ENCODE measurements around the gene WIZ. TPM values are rescaled to one million over a fixed set of nuclear protein-coding genes. Genes with fewer than 3 reads are reported as not detected.
A peak's percentile ranks its signal among the peaks of the same experiment; 100 is the strongest.

The WIZ gene
- total and polyA plus RNA-seq, 2 donors: 5.8 to 42.5 TPM

DNA sequence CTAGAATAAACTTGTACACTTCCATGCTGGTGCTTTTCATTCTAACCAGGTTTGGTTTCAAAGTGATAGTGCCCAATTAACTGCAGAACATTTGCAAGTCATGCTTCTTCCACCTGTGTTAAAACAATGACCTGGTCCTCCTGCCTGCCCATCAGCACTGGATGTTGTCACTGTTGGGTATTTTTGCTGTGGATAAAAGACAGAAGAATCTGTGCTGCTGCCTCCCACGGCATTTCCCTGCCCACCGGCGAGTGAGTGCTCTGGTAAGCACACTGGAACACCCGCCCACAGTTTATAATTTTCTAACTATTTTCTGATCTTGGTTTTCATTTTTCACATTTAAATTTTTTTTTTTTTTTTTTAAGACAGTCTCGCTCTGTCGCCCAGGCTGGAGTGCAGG, 67.9 kb downstream of the WIZ start:
- Histone ChIP-seq H3K27ac (ENCODE audit: low read depth) (no peak overlapping the region), H3K4me3 (ENCODE audit: low read depth, low read length) (no peak overlapping the region), H3K36me3 (ENCODE audit: insufficient read depth) (no peaks in the 10 kb centered on the region), H3K4me1 (ENCODE audit: insufficient read depth) (peaks cover 1% of the 10 kb centered on the region)
- WGBS: 87% methylated on average over 6 of the region's 6 CpGs
- DNase-seq (ENCODE audit: extremely low spot score): no peak

DNA sequence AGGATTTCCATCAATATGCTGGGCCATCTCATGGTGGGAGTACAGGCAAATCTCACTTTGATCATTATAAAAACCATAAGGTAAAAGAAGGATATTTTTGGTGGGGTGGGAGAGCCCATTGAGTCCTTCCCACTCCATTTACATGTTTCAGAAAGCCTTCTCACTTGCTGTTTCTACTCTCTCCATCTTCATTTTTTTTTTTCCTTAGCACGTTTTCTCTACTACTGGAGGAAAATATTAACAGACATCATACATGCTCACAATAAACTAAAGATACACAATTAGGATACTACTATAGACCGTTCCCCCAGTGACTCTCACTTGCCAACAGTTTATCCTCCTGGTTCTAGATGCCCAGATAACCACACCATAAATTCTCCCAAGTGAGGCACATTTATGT, 68.3 kb downstream of the WIZ start:
- no peak overlapping the region for H3K4me3 ChIP-seq (ENCODE audit: low read depth, low read length)
- no peak overlapping the region for H3K27ac ChIP-seq (ENCODE audit: low read depth)
- H3K36me3 ChIP-seq (ENCODE audit: insufficient read depth): no peaks in the 10 kb centered on the region
- peaks cover 1% of the 10 kb centered on the region for H3K4me1 ChIP-seq (ENCODE audit: insufficient read depth)
- 59% methylated on average over 2 of the region's 2 CpGs for WGBS
- no peak for DNase-seq (ENCODE audit: extremely low spot score)

DNA sequence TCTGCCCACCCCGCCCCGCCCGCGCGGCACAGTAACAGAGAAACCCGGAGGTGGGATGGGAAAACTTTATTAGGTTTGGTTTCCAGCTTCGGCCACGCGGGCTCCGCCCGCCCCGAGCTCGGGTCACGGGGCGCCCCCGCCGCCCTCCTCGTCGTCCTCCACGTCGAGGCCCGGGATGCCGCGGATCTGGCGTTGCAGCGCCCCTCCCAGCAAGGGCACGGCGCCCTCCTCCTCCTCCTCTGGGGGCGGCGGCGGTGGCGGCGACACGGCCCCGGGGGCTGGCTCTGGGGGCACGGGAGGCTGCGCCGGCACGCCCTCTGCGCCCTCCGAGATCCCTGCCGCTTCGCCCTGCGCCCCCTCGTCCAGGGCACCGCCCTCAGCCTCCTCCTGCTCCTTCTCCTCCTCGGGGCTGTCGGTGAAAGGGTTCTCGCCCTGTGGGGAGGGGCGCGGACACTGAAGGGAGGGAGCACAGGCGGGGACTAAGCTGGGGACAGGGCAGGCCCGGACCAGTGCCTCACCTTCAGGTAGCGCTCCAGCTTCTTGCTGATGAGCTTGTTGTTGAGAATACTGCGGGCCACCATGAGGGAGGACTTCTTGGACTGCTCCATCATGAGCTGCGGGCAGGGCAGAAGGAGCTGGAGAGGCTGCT, 69.6 kb downstream of the WIZ start:
- Histone ChIP-seq H3K27ac (ENCODE audit: low read depth) (peak overlapping the region; percentile 73), H3K36me3 (ENCODE audit: insufficient read depth) (no peaks in the 10 kb centered on the region), H3K4me1 (ENCODE audit: insufficient read depth) (peaks cover 1% of the 10 kb centered on the region), H3K4me3 (ENCODE audit: low read depth, low read length) (peak overlapping the region; percentile 66)
- peak; percentile 39 for DNase-seq (ENCODE audit: extremely low spot score)
- WGBS: 1% methylated on average over 56 of the region's 56 CpGs

DNA sequence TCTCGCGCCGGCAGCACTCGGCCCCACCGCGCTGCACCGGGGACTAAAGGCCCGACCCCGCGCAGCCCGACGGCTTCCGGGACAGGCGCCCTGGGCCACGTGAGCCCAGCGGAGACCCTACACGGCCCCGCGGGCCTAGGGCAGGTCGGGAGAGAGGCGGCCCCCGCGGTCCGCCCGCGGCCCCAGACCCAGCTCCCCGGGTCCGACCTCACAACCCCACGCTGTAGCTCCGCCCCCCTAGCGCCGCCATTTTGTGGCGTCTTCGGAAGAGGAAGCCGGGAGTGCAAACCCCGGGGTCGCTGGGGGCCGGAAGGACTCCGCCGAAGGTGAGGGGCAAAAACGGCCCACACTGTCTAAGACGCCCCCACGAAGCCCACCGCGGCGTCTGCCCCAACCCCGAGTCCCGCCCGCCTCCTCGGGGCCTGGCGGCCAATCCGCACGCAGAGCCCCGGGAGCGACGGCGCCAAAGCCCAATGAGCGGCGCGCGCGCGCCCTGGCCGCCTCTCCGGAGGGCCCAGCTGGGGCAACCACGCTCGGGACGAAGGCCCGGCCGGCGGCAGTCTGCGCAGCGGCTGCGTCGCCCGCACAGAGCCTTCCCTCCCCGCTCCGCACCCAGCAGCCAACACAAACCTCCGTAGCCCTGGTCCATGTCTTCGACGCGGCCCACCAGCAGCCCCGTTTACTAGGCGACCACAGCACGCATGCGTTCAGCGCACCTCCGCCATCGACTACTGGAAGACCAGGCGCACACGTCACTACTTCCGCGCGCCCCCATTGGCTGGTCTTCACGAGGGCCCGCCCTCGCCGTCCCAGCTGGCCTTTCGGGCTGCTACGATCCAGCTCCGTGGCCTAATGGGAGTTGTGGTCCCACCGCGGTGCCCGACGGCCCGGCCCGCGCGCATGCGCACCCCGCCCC, 70.4 kb downstream of the WIZ start, which contains the start of gene AKAP8:
Gene AKAP8, minus strand, starts transcription at position 705 of the 916 bp plus-strand sequence. Its CDS starts 56 bp downstream, at position 649.
- under 1% methylated on average over 111 of the region's 111 CpGs for WGBS
- DNase-seq (ENCODE audit: extremely low spot score): peak; percentile 96
- peak within 1 kb of the TSS; percentile 99 for H3K27ac ChIP-seq (ENCODE audit: low read depth)
- H3K4me3 ChIP-seq (ENCODE audit: low read depth, low read length): peak within 1 kb of the TSS; percentile 91
- H3K4me1 ChIP-seq (ENCODE audit: insufficient read depth): peaks cover 1% of the 10 kb centered on the region
- no peaks in the 10 kb centered on the region for H3K36me3 ChIP-seq (ENCODE audit: insufficient read depth)

DNA sequence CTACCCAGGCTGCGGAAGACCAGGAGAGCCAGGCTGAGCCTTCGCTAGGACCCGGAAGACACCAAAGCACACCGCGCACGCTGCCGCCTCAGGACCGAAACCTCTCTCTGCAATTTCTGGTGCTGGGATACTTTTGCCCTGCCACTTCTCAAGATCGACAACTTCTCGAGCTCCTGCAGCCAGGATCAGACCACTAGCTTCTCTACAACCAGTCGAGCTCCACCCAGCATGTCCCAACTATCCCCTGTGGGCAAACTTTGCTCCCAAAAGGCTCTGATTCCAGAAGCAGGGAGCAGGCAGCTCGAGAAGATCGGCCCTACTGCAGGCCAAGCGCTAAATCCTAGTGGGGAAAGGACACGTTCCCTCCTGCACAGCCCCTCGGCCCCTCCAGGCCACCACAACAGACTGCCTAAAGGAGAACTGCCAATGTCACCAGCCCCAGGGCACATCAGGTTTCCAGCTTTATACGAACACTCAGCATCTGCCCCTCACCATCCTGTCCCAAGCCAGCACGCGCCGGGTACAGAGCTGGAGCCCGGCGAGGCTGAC, 71.1 kb downstream of the WIZ start:
- H3K4me3 ChIP-seq (ENCODE audit: low read depth, low read length): peak overlapping the region; percentile 91
- peaks cover 1% of the 10 kb centered on the region for H3K4me1 ChIP-seq (ENCODE audit: insufficient read depth)
- no peak for DNase-seq (ENCODE audit: extremely low spot score)
- no peaks in the 10 kb centered on the region for H3K36me3 ChIP-seq (ENCODE audit: insufficient read depth)
- peak overlapping the region; percentile 99 for H3K27ac ChIP-seq (ENCODE audit: low read depth)
- WGBS: under 1% methylated on average over 22 of the region's 22 CpGs

DNA sequence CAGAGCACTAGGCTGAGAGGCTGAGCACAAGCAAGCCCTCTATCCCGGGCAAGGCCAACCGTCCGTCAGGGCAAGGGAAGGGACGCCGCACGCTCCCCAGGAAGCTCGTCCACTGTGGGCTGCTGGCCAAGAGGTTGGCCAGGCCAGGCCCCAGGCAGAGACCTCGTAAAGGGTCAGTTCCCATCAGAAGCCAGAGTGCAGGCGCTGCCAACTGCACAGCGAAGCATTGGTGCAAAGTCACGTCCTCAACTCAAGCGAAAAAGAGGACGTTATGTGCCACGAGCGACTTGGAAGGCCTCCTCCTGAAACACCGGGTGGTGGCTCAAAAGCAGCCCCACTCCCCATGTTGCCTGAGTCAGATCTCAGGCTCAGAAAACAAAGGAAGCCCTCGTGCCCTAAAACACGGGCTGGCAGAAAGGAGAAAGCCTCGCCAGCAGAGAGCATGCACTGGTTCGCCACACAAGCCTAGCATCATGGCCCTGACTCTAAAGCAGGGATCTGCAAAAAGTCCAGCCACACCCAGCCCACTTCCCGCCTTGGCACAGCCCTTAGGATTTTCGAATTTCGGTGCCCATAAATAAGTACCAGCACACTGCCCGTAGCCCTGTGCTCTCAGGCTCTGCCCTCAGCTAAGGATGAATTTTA, 74.8 kb downstream of the WIZ start:
- peaks cover 1% of the 10 kb centered on the region for H3K4me1 ChIP-seq (ENCODE audit: insufficient read depth)
- H3K4me3 ChIP-seq (ENCODE audit: low read depth, low read length): no peak overlapping the region
- WGBS: 66% methylated on average over 24 of the region's 24 CpGs
- no peak for DNase-seq (ENCODE audit: extremely low spot score)
- no peak overlapping the region for H3K27ac ChIP-seq (ENCODE audit: low read depth)
- peaks cover 3% of the 10 kb centered on the region for H3K36me3 ChIP-seq (ENCODE audit: insufficient read depth)

DNA sequence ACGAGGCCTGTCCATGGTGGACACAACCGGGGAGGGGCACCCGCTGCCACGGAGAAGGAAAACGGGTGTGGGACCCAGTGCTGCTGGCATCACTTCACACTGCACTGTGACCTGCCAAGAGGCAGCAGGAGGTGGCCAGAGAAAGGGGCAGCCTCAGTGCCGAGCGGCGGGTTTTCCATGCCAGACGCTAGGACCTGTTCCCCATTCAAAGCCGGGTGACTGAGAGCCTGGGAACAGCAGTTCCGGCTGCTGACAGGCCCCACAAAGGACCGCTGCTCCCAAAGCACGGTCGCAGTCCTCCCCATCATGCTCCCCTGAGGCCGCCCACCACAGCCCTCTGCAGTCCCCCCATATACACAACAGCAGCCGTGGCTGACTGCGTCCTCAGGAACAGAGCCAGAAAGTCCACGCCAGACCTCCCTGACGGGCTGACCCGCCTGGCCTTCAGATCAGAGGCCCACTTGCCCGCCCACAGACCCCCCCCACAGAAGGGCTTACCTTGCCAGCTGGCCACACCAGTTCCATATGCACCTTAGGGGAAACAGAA, 75.6 kb downstream of the WIZ start:
- Histone ChIP-seq H3K4me3 (ENCODE audit: low read depth, low read length) (no peak overlapping the region), H3K4me1 (ENCODE audit: insufficient read depth) (peaks cover 1% of the 10 kb centered on the region), H3K36me3 (ENCODE audit: insufficient read depth) (peaks cover 7% of the 10 kb centered on the region), H3K27ac (ENCODE audit: low read depth) (no peak overlapping the region)
- WGBS: 74% methylated on average over 21 of the region's 21 CpGs
- no peak for DNase-seq (ENCODE audit: extremely low spot score)

DNA sequence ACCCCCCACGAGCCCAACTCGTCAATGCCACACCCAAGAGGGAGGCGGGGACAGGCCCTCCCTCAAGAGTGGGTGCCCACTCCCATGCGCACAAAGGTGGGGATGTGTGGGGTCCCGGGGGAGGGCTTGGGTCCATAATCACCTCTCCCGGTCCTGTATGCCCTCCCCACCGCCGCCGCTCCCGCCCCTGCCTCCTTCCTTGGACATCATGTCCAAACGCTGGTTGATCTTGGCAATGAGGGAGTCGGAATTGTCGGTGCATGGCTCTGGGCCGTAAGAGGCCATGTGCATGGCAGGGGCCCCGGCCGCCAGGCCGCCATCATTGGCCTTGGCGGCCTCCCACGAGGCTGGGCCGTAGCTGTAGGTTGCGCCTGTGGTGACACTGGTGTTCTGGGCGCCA, 76.1 kb downstream of the WIZ start:
- peaks cover 1% of the 10 kb centered on the region for H3K4me1 ChIP-seq (ENCODE audit: insufficient read depth)

DNA sequence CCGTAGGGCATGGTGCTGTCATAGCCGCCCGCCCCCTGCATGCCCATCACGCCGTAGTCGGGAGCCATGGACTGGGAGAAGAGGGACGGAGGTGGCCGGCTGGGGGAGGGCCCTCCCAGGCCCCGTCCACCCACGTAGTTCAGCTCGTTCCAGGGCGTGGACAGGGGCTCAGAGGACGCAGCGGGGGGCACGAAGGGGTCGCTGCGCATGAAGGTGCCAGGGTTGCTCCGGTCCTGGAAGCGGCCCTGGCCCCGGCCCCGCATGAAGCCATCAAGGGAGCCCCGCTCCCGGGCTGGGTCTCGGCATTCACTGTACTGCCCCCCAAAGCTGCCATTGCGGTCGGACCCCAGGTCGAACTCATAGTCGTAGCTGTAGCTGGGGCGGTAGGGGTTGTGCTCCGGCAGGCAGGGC, 76.9 kb downstream of the WIZ start:
- DNase-seq (ENCODE audit: extremely low spot score): no peak
- no peak overlapping the region for H3K4me3 ChIP-seq (ENCODE audit: low read depth, low read length)
- peaks cover 7% of the 10 kb centered on the region for H3K36me3 ChIP-seq (ENCODE audit: insufficient read depth)
- H3K27ac ChIP-seq (ENCODE audit: low read depth): no peak overlapping the region
- WGBS: 93% methylated on average over 30 of the region's 30 CpGs
- H3K4me1 ChIP-seq (ENCODE audit: insufficient read depth): peaks cover 1% of the 10 kb centered on the region

More for the DNA sequence above, 76.1 kb downstream of the WIZ start:
- no peak overlapping the region for H3K4me3 ChIP-seq (ENCODE audit: low read depth, low read length)
- peaks cover 7% of the 10 kb centered on the region for H3K36me3 ChIP-seq (ENCODE audit: insufficient read depth)
- no peak overlapping the region for H3K27ac ChIP-seq (ENCODE audit: low read depth)
- no peak for DNase-seq (ENCODE audit: extremely low spot score)
- 91% methylated on average over 22 of the region's 22 CpGs for WGBS

DNA sequence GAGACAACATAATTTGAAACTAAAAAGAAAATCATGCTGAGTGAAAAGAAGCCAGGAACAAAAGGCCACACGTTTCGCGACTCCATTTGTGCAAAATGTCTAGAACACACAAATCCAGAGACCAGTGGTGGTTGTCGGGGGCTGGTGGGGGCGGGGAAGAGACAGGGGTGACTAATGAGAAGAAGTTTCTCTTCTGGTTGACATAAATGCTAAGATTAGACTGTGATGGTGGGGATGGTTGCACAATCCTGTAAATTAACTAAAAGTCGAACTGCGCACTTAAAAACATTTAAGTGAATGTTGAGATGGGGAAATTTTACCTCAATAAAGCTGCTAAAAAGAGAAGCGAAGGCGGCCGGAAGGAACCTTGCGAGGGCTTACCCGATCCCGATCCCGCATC, 77.3 kb downstream of the WIZ start:
- H3K27ac ChIP-seq (ENCODE audit: low read depth): no peak overlapping the region
- H3K4me3 ChIP-seq (ENCODE audit: low read depth, low read length): no peak overlapping the region
- H3K36me3 ChIP-seq (ENCODE audit: insufficient read depth): peaks cover 7% of the 10 kb centered on the region
- 94% methylated on average over 14 of the region's 14 CpGs for WGBS
- peaks cover 1% of the 10 kb centered on the region for H3K4me1 ChIP-seq (ENCODE audit: insufficient read depth)
- DNase-seq (ENCODE audit: extremely low spot score): no peak

DNA sequence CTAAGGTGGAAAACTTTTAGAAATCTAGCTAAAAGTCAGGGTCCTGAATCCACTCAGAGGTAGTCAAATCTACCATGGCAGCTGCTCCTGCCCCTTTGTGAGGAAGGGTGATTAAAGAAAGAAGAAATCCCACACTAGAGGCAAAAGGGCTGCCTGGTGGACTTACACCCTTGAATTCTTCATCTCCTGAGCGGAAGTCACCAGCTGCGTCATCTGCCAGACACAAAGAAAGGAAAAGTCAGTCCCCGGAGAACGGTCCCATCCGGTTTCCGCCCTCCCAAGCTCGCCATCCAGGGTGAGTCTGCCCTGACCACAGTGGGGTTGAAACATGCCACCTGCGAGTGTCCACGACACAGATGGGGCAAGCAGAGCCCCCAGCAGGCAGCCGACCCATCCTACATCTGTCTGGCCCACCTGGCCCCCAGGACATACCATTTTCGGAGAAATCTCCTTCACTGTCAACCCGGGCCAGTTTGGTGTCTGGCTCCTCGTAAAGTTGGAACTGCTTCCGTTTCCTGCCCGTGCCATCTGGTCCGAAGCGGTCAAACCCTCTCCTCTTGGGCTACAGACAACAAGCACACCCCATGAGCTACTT, 77.9 kb downstream of the WIZ start:
- 83% methylated on average over 17 of the region's 17 CpGs for WGBS
- no peaks in the 10 kb centered on the region for H3K4me1 ChIP-seq (ENCODE audit: insufficient read depth)
- no peak overlapping the region for H3K4me3 ChIP-seq (ENCODE audit: low read depth, low read length)
- H3K36me3 ChIP-seq (ENCODE audit: insufficient read depth): peaks cover 7% of the 10 kb centered on the region
- H3K27ac ChIP-seq (ENCODE audit: low read depth): no peak overlapping the region
- no peak for DNase-seq (ENCODE audit: extremely low spot score)

DNA sequence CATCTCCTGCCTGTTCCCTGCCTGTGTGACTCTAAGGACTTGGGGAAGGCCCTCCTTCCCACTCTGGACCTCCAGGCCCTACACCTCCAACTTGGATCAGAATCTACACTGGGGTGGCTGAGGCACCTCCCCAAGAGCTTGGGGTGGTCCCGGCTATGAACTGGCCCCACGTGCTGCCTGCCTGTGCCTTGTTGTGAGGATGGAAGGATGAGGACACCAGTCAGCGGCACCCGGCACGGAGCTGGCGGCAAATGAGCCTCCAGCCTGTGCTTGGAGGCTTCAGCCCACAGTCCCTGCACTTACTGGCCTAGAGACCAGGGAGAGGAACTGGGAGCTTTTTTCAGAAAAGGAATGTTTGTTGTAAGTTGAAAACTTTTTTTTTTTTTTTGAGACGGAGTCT, 78.6 kb downstream of the WIZ start:
- 95% methylated on average over 7 of the region's 7 CpGs for WGBS
- DNase-seq (ENCODE audit: extremely low spot score): no peak
- H3K36me3 ChIP-seq (ENCODE audit: insufficient read depth): peaks cover 7% of the 10 kb centered on the region
- no peak overlapping the region for H3K4me3 ChIP-seq (ENCODE audit: low read depth, low read length)
- H3K4me1 ChIP-seq (ENCODE audit: insufficient read depth): no peaks in the 10 kb centered on the region
- H3K27ac ChIP-seq (ENCODE audit: low read depth): no peak overlapping the region

Measured in urinary bladder (tissue), 4 donors.